Left hindlimb (tissue), 1 donor: Measurements from ENCODE around the gene LRCH3.

Experiments
- DNase-seq: peaks from one replicate; pipeline ENCODE4 v3.0.0-alpha.2; 2018

LRCH3 gene

DNA sequence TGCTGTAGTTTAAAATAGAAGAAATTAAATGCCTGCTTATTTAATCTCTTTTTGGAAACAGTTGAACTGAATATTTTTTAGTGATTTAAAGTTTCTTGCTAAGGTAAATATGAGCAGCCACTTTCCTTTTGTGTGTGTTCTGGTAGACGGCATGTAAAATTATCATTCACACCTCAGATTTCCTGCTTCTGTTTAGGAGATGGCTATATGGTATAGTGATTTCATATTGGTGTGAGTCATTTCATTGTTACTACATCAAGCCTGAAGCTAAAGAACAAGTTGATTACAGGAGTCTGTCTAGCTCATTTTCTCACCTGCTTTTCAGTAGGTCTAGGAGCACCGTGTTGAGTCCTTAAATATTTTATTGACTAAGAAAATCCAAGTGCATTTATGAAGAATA is 2.2 kb downstream of the LRCH3 start:
- no peak for DNase-seq

DNA sequence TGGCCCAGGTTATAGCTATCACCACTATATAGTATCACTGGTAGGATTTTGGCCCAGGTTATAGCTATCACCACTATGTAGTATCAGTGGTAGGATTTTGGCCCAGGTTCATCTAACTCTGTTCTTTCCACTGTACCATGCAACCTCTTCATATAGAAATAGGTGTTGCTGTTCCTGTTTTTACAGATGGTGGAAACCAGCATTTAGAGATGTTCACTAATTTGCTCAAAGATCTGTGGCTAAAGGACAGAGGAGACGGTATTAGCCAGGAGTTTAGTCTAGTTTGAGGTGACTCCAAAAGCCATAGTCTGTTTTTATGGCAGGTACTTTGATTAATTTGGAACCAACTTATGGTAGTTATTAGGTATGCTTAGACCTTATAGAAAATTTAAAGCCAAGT is 3.1 kb downstream of the LRCH3 start:
- DNase-seq = no peak

DNA sequence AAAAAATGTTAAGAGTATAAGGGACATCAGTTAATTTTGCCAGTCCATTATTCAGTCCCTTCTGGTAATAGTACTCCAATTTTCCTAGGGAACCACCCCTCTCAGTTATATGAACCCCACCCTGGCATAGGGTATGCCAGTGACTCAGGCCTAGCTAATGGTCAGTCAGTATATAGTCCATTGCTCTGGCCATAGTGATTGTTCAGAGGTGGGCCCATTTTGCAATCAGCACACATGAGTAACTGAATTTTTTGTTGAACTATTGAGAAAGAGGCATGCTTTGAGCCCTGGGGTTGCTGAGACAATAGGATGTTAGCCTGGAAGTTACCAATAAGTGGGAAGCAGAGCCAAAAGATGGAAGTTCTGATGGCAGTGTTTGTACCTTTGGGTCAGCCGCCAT is 4.1 kb downstream of the LRCH3 start:
- DNase-seq = no peak

DNA sequence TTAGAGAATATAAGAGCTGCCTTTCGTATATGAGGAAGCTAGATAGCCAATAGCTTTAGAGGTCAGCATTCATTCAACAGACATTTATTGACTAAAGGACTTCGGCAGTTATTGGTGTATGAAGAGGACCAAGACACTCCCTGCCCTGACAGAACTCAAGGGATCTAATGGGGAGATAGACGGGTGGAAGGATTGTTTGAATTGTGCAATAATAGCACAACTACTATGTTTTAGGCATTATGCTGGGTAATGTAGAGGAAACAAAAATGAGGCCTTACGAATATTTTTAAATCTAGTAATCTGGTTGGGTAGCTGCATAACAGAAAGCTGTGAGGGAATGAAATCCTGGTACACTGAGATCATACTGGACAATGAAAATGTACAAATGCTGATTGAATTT is 5.0 kb downstream of the LRCH3 start:
- no peak for DNase-seq

DNA sequence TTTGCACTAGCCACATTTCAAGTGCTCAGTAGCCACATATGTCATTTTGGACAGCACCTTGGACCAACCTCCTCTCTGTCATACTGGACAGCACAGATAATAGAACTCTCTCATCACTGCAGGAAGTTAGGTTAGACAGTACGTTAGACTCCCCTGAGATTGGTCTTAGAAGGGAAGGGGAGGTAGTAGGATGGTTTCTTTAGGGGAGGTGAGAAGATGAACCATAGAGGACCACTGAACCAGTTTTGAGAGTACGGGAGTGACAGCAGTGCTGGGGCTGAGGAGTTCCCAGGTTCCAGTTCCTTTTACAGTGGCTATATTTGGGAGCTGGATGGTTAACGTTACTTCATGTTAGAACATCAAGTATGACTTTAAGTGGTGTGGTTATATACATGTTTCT is 7.8 kb downstream of the LRCH3 start:
- no peak for DNase-seq

DNA sequence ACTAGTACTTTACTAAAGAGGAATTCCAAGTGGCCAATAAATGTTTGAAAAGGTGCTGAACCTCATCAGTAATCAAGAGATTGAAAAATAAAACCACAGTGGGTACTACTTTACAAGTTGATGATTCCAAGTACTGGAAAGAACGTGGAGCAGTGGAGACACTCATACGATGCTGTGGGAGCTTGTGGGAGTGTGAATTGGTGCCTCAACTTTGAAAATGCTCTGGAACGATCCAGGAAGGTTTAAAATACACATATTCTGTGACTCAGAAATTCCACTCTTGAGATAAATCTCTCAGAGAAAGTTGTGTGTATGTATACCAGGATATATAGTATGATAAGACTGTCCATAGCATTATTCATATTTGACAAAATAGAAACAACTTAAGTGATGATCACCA is 9.3 kb downstream of the LRCH3 start:
- no peak for DNase-seq

DNA sequence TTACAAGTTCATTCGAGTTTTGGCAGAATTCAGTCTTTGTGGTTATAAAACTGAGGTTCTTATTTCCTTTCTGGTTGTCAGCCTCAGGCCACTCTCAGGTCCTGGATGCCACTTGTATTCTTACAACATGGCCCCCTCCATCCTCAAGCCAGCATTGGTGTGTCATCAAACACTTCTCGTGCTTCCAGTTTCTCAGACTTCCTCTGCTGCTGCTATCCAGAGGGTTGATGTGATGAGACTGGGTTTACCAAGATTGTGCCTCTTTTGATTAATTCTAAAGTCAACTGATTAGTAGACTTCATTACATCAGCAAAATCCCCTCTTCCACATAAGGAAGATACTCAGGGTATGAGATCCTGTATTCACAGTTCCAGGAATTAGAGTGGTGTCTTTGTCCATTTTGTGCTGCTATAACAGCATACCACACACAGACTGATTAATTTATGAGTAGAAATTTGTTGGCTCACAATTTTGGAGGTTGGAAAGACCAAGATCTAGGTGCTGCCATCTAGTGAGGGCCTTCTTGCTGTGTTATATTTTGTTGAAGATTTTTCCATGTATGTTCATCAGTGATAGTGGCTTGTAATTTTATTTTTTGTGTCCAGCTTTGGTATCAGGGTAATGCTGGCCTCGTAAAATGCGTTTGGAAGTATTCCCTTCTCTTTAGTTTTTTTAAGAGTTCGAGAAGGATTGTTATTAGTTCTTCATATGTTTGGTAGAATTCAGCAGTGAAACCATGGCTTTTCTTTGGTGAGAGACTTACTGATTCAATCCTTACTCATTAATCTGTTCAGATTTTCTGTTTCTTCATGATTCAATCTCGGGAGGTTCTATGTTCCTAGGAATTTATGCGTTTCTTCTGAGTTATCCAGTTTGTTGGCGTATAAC is 11.1 kb downstream of the LRCH3 start:
- DNase-seq = no peak

DNA sequence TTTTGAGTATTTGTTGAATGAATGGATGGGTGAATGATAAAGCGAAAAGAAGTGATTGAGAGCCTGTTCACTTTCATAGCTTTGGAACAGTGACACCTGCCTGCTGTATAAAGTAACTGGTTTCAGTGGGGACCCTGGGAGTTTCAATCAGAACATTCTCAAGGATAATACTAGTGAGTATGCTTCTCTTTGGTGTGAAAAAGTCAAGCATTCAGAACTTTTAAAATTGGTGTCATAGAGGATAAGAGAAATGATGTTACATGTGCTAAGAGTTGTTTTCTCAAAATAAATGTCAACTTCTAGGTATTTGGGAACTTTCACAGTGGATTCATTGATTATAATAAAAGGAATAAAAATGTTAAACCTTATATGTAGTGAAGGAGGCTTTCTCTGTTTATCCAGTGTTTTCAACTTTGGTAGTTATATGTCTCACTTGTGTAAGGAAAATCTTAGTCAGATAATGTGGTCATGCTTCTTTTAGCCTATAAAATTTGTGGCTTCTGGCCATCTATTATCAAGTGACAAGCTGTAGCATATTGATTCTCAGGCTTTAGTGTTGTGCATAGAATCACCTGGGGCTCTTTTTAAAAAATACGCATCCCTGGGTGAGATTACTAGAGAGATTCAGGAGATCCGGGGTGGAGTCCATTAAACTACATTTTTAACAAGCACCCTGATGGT is 11.9 kb downstream of the LRCH3 start:
- DNase-seq = no peak

DNA sequence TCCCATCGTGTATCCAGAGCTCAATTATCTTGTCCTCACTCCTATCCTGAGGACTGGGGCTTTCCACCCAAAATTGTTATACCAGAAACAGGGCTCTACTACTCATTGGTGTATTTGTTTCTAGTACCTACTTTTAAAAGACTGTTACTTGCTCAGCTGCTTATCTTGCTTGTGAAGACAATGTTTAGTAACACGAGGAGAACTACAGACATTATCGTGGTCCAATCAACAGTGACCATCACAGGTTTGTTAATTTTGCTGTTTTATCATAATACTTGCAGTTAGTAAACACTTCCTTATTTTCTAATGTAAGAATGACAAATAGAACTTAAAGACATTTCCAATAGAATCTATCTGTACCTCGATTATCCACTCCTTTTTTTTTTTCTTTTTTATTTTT is 13.5 kb downstream of the LRCH3 start:
- no peak for DNase-seq

DNA sequence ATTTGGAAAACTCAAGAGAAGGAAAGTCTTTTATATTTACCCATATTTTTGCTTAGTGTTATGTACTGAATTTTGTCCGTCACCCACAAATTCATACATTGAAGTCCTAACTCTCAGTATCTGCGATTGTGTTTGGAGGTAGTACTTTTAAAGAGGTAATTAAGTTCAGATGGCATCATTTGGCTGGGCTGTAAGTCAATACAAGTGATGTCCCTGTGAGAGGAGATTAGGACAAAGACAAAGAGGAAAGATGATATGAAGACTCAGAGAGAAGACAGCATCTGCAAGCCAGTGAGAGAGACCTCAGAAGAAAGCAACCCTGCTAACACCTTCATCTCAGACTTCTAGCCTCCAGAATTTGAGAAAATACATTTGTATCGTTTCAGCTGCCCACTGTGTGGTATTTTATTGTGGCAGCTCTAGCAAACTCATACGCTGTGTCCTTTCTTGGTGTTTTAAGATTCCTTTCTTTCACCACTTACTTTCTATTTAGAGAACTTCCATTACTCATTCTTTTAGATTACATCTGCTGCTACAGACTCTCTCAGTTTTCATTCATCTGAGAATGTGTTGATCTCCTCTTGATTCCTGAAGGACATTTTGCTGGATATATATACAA is 17.0 kb downstream of the LRCH3 start:
- no peak for DNase-seq

DNA sequence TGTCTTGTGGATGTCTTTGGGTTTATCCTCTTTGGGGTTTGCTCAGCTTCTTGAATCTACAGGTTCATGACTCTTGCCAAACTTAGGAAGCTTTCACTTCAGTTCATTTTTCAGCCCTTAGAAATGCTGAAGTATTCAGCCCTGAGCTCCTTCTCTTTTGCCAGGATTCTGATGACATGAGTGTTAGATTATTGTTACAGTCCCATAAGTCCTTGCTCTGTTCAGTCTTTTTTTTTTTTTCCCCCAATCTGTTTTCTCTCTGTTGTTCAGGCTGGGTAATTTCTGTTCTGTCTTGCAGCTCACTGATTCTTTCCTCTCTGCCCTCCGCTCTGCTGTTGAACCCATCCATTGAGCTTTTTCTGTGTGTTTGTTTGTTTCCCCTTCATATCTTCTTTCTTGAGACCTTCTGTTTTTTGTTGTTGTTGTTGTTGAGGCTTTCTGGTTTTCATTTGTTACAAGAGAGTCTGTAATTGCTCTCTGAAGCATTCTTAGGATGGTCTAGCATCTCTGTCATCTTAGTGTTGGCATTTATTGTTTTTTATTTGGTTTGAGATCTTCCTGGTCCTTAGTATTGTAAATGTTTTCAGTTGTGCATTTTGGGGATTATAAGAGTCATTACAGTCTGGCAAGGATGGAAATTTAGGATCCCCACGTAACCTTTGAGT is 18.4 kb downstream of the LRCH3 start:
- DNase-seq = no peak

DNA sequence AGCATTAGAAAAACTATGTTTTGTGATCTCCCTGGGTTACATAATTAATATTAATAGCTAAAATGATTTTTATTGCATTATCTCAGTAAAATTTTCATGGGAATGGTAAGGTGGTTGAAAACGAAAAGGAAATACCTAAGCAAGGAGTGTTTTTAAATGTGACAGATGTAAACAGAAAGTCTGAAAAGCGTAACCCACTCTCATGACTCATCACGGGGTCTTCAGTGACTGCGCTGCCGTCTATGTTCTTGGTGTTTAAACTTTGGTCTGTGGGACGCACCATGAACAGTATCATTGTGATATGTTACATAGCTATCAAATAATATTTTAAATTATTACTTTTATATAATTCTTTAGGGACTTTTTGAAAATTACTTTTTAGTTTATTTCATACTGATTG is 19.8 kb downstream of the LRCH3 start:
- no peak for DNase-seq

DNA sequence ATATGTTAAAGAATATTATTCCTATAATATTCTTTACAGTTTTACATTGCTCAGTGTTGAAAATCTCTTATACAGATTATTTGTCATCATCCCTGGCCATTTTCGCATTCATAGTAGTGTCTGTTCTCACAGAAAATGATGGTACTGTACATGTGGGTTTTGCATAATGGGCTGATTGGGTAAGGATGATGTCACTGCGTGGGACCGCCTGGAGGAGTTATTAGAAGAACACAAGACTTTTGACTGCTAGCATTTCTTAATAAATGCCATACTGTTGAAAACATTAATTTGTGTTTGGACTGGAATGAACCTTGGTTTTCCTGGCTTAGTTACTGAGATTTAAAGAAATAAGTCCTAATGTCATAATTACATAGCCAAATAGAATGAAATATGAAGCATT is 20.3 kb downstream of the LRCH3 start:
- peak; percentile 45 for DNase-seq

DNA sequence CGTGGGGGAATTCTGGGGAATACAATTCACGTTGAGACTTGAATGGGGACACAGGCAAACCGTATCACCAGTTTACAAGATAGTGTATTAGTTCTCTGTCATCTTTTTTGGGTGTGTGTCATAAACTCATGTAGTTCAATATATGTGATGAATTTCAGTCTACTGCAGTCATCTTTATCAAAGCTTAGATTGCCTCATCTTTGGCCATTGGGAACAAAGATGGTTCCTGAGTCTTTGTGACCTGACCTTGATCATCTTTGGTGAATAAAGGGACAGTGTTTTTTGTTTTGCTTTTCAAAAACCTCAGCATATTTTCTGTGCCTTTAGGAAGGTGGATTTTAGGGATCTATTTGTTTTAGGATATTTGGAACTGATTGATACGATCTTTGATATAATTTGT is 23.3 kb downstream of the LRCH3 start:
- DNase-seq = no peak

DNA sequence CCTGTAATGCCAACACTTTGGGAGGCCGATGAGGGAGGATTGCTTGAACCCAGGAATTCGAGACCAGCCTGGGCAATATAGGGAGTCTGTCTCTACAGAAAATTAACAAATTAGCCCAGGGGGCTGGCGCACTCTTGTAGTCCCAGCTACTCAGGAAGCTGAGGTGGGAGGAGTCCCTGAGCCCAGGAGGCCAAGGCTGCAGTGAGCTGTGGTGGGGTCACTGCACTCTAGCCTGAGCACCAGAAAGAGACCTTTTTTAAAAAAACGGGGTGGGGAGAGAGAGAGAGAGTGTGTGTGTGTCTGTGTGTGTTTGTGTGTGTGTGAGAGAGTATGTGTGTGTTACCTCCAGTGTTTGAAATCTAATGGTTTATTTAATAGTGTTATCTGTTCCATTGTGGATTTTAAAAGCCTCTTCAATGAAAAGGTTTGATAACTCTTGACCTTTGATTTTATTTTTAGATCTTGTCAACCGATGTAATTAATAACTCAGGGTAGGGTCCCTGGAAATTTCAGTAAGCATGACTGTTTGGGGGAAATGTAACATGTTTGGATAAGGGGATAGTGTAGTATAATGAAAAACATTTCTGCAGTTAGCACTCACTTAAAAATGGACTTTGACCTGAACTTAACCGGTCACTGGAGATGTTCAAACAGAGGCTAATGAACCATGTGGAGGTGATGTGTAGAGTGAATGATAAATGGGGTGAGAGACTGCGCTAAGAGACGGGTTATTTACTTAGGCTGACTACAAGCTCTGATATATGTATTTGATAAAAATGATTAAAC is 29.7 kb downstream of the LRCH3 start:
- no peak for DNase-seq

DNA sequence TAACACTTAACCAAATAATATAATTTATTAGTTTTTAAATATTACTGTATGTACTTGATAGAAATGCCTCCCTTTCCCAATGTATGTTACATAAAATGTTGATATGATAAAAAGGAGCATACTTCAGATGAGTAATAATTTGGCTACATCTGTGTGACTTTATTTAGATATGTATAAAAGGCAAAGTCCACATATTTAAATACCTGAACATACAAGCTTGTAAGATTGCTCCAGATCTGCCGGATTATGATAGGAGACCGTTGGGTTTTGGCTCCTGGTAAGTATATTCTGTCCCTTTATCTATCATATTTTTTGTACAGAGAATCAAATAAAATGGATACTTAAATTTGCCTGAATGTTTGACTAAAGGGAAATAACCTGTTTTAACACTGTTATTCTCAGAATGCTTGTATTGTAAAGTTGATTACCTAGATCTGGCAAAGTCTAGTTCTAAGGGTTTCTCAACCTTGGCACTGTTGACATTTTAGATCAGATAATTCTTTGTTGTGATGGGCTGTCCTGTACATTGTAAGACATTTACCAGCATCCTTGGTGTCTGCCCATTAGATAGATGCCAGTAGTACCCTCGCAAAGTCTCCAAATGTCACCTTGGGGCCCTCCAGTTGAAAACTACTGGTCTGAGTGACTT is 38.5 kb downstream of the LRCH3 start:
- DNase-seq = no peak

DNA sequence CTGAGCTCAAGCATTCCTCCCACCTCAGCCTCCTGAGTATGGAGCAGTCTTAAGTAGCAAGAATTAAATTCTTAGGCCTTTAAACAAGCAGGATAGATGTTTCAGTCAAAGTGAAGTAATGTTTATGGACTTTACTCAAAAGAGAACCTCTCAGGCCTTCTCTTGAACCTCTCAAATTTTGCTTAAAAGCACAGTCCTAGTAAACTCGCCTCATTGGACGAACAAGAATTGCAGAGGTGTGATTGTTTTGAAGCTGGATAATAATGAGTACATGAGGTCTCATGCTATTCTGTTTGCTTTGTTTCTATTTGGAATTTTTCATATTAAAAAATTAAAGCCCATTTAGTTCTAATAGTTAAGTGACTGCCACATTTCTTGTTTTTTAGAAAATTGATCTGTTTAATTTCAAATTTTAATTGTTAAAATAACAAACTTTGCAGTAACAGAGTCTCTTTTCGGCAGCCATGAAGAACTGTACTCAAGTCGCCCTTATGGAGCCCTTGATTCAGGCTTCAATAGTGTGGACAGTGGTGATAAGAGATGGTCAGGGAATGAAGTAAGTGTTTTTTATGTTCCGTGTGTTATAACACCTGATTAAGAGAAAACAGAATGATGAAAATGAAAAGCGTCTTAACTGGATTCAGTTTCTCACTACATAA is 39.4 kb downstream of the LRCH3 start:
- DNase-seq = no peak

DNA sequence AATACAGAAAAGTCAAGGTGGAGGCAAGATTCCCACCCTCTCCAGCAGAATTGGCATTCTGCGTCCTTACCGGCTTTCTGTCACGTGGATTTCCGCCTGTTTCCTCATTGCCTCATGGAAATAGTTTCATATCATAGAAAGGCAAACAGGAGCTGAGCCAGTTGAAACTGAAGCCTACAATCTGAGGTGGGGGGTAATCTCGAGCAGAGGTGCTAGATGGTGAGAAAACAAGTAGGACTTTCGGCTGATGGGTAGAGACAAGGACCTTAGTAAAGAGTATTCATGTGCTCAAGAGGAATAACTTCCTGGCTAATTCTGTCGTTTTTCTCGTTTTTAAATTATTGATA is 39.9 kb downstream of the LRCH3 start:
- DNase-seq = no peak

DNA sequence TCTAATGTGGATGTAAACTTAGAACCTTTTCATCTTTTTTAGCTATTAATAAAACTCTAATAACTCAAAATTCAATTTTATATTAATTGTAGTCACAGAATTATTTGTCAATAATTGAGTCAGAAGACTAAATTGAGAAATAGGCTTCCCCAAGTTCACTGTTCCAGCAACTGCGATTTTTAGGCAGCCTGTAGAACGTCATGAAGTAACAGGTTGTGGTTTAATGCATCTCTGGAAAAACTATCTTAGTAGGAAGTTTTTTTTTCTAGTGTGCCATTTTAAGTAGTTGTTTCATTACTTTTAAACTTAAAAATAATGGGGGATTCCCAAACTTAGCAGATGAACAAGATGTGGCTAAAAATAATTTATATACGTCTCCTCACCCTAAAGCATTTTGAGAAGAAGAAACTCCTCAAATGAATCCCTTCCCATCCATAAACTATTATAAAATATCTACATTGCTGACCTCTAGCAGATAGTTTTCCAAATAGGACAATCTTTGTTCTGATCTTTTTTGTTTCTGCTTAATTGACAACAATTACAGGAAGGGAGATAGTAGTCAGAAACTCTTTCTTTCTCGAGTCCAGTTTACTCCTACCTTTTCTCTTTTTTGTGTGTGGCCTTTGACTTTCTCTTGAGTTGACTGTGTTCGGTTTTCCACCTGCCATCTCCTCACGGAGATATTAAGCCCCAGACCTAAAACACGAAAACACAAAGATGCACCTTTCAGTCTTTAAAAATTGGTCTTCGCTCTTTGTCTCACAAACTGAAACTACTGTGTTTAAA is 43.1 kb downstream of the LRCH3 start:
- DNase-seq = no peak

DNA sequence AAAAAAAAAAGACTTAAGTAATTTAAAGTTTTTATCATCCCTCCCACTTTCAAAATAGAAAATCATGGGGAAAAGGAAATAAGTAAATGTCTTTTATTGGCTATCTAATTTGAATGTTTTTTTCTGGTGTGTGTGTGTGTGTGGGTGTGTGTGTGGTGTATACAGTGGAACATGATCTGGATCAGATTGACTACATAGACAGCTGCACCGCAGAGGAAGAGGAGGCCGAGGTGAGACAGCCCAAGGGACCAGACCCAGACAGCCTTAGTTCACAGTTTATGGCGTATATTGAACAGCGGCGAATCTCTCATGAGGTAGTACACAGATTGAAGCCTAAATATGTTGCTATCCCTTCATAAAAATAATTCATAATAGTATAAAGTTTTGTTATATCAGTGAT is 44.5 kb downstream of the LRCH3 start:
- DNase-seq = no peak

DNA sequence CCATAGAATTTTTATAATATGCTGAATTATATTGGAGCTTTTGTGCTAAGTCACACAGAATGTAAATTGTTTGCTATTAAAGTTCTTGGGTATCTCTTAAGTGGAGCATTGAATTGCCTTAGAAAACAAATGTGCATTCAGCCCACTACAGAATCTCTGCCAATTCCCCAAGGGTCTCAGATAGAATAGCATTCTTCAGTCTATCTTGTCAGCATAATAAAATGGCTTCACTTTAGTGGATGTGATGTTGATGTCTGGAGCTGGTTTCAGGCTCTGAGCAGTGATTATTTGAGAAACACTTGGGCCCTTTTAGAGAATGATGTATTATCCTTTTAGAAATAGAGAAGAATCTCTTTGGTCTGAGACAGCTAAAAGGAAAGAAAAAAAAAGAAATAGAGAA is 45.2 kb downstream of the LRCH3 start:
- DNase-seq = no peak
